Activated CD4-positive, alpha-beta memory T cell treated with anti-CD3 and anti-CD28 coated beads, Interleukin-2, amount 10 ng/mL, durations not matched to agents 7 days and 5 days (primary cell): Measurements from ENCODE around the gene EYS. TPM values are rescaled to one million over a fixed set of nuclear protein-coding genes. Genes with fewer than 3 reads are reported as not detected.
"Not testable (repeated sequence)": the region's sequence is repeated elsewhere in the genome, so short reads cannot be mapped to it uniquely, and the experiment has no call there.

Experiments used
- CTCF ChIA-PET: fragments of 350-600 bp; sonication (Branson Sonifier 250); formaldehyde crosslinking; loops from one replicate; lab custom pipeline; 2021; ENCODE audit warnings: antibody characterized with exemption, inconsistent platforms; lab: Charles Lee
- POLR2A ChIA-PET: fragments of 350-600 bp; sonication (Branson Sonifier 250); formaldehyde crosslinking; loops from one replicate; lab custom pipeline; 2021; ENCODE audit warnings: antibody characterized with exemption; lab: Charles Lee
- DNase-seq: peaks from one replicate; pipeline ENCODE4 v3.0.0-alpha.2; 2020
- H3K27ac Mint-ChIP-seq: one replicate; pipeline ENCODE4 v1.8.0; 2021; ENCODE audit warnings: mild to moderate bottlenecking, mixed read lengths
- H3K27me3 Mint-ChIP-seq: one replicate; pipeline ENCODE4 v1.8.0; 2021; ENCODE audit warnings: mixed read lengths
- H3K36me3 Mint-ChIP-seq: one replicate; pipeline ENCODE4 v1.8.0; 2021; ENCODE audit warnings: low read depth, mixed read lengths
- H3K4me1 Mint-ChIP-seq: one replicate; pipeline ENCODE4 v1.8.0; 2021; ENCODE audit warnings: mixed read lengths
- H3K4me3 Mint-ChIP-seq: one replicate; pipeline ENCODE4 v1.8.0; 2021; ENCODE audit warnings: mild to moderate bottlenecking, mixed read lengths
- H3K9me3 Mint-ChIP-seq: one replicate; pipeline ENCODE4 v1.8.0; 2021; ENCODE audit warnings: mixed read lengths
- total RNA-seq, 2 experiments: library from RNA; stranded (reverse); gene quantifications; one replicate each; pipeline ENCODE4 v1.2.3, GENCODE V29; 2021

The EYS gene
- total RNA-seq, 2 experiments from 2014 or later, result not detected

GRCh38 chr6:64000818-64001491, 1706.1 kb downstream of the EYS start:
- Mint-ChIP-seq H3K9me3 (peaks cover 4% of the 10 kb centered on the region), H3K27me3 (no peaks in the 10 kb centered on the region), H3K4me1 (no peaks in the 10 kb centered on the region), H3K27ac (no peak overlapping the region), H3K36me3 (no peaks in the 10 kb centered on the region), H3K4me3 (no peak overlapping the region)
- POLR2A ChIA-PET, result no interaction called here
- no peak for DNase-seq
- CTCF ChIA-PET, result no interaction called here

- Mint-ChIP-seq H3K27ac (no peak overlapping the region), H3K36me3 (no peaks in the 10 kb centered on the region), H3K27me3 (no peaks in the 10 kb centered on the region), H3K4me1 (no peaks in the 10 kb centered on the region), H3K9me3 (peaks cover under 1% of the 10 kb centered on the region), H3K4me3 (no peak overlapping the region)
- no peak for DNase-seq
- POLR2A ChIA-PET, result no interaction called here
- CTCF ChIA-PET, result no interaction called here
Measured at GRCh38 chr6:63999613-64000012, 1707.4 kb downstream of the EYS start.

- Mint-ChIP-seq H3K9me3 (no peaks in the 10 kb centered on the region), H3K4me3 (no peak overlapping the region), H3K36me3 (no peaks in the 10 kb centered on the region), H3K27ac (no peak overlapping the region), H3K4me1 (no peaks in the 10 kb centered on the region), H3K27me3 (no peaks in the 10 kb centered on the region)
- ChIA-PET CTCF (no interaction called here), POLR2A (no interaction called here)
- no peak for DNase-seq
Measured at GRCh38 chr6:63998991-63999390, 1708.0 kb downstream of the EYS start.

GRCh38 chr6:63997734-63998133, 1709.3 kb downstream of the EYS start:
- Mint-ChIP-seq H3K36me3 (no peaks in the 10 kb centered on the region), H3K4me3 (no peak overlapping the region), H3K27ac (no peak overlapping the region), H3K4me1 (no peaks in the 10 kb centered on the region), H3K27me3 (no peaks in the 10 kb centered on the region), H3K9me3 (no peaks in the 10 kb centered on the region)
- no peak for DNase-seq
- CTCF ChIA-PET, result no interaction called here
- POLR2A ChIA-PET, result no interaction called here

- no peaks in the 10 kb centered on the region for H3K9me3 Mint-ChIP-seq
Measured at GRCh38 chr6:63997221-63997620, 1709.8 kb downstream of the EYS start.

GRCh38 chr6:63985223-63985622, 1721.8 kb downstream of the EYS start:
- no peak for DNase-seq
- H3K27me3 Mint-ChIP-seq, result no peaks in the 10 kb centered on the region
- no peaks in the 10 kb centered on the region for H3K36me3 Mint-ChIP-seq
- H3K27ac Mint-ChIP-seq, result no peak overlapping the region
- ChIA-PET POLR2A (no interaction called here), CTCF (no interaction called here)
- no peaks in the 10 kb centered on the region for H3K9me3 Mint-ChIP-seq
- no peak overlapping the region for H3K4me3 Mint-ChIP-seq
- no peaks in the 10 kb centered on the region for H3K4me1 Mint-ChIP-seq

More at GRCh38 chr6:63997221-63997620, 1709.8 kb downstream of the EYS start:
- ChIA-PET CTCF (no interaction called here), POLR2A (no interaction called here)
- Mint-ChIP-seq H3K4me3 (no peak overlapping the region), H3K27ac (no peak overlapping the region), H3K36me3 (no peaks in the 10 kb centered on the region), H3K4me1 (no peaks in the 10 kb centered on the region), H3K27me3 (no peaks in the 10 kb centered on the region)
- DNase-seq, result no peak

- no peak overlapping the region for H3K27ac Mint-ChIP-seq
- H3K36me3 Mint-ChIP-seq, result no peaks in the 10 kb centered on the region
- H3K4me1 Mint-ChIP-seq, result no peaks in the 10 kb centered on the region
- CTCF ChIA-PET, result no interaction called here
- POLR2A ChIA-PET, result no interaction called here
- H3K27me3 Mint-ChIP-seq, result no peaks in the 10 kb centered on the region
- DNase-seq, result no peak
- H3K9me3 Mint-ChIP-seq, result no peaks in the 10 kb centered on the region
- H3K4me3 Mint-ChIP-seq, result no peak overlapping the region
Measured at GRCh38 chr6:63975699-63976098, 1731.3 kb downstream of the EYS start.

GRCh38 chr6:63968650-63969049, 1738.4 kb downstream of the EYS start:
- Mint-ChIP-seq H3K4me1 (no peaks in the 10 kb centered on the region), H3K27me3 (no peaks in the 10 kb centered on the region), H3K9me3 (no peaks in the 10 kb centered on the region), H3K36me3 (no peaks in the 10 kb centered on the region), H3K4me3 (no peak overlapping the region), H3K27ac (no peak overlapping the region)
- POLR2A ChIA-PET, result no interaction called here
- CTCF ChIA-PET, result interaction anchor here (1.4 kb wide), 1 partner anchor 12 kb away, joined by 3 read pairs; no protein-coding TSS in a partner anchor
- no peak for DNase-seq

- Mint-ChIP-seq H3K36me3 (no peaks in the 10 kb centered on the region), H3K4me1 (no peaks in the 10 kb centered on the region), H3K9me3 (no peaks in the 10 kb centered on the region), H3K27ac (no peak overlapping the region), H3K4me3 (no peak overlapping the region), H3K27me3 (no peaks in the 10 kb centered on the region)
- POLR2A ChIA-PET, result no interaction called here
- no peak for DNase-seq
- CTCF ChIA-PET, result no interaction called here
Measured at GRCh38 chr6:63964366-63964765, 1742.7 kb downstream of the EYS start.

- H3K27ac Mint-ChIP-seq, result no peak overlapping the region
- H3K9me3 Mint-ChIP-seq, result no peaks in the 10 kb centered on the region
- H3K27me3 Mint-ChIP-seq, result no peaks in the 10 kb centered on the region
- ChIA-PET CTCF (no interaction called here), POLR2A (no interaction called here)
- no peak for DNase-seq
- H3K4me3 Mint-ChIP-seq, result no peak overlapping the region
- H3K4me1 Mint-ChIP-seq, result no peaks in the 10 kb centered on the region
- H3K36me3 Mint-ChIP-seq, result no peaks in the 10 kb centered on the region
Measured at GRCh38 chr6:63963769-63964315, 1743.2 kb downstream of the EYS start.

GRCh38 chr6:63953336-63954021, 1753.5 kb downstream of the EYS start:
- H3K36me3 Mint-ChIP-seq, POLR2A ChIA-PET, DNase-seq, H3K9me3 Mint-ChIP-seq, CTCF ChIA-PET, H3K27me3 Mint-ChIP-seq, H3K4me1 Mint-ChIP-seq, H3K27ac Mint-ChIP-seq, H3K4me3 Mint-ChIP-seq: not testable (repeated sequence)

GRCh38 chr6:63947792-63948529, 1759.1 kb downstream of the EYS start:
- Mint-ChIP-seq H3K4me1 (no peaks in the 10 kb centered on the region), H3K9me3 (no peaks in the 10 kb centered on the region), H3K27ac (no peak overlapping the region), H3K4me3 (no peak overlapping the region), H3K36me3 (no peaks in the 10 kb centered on the region), H3K27me3 (no peaks in the 10 kb centered on the region)
- DNase-seq, result no peak
- ChIA-PET CTCF (no interaction called here), POLR2A (no interaction called here)

GRCh38 chr6:63945987-63946386, 1761.0 kb downstream of the EYS start:
- Mint-ChIP-seq H3K27ac (no peak overlapping the region), H3K27me3 (no peaks in the 10 kb centered on the region), H3K9me3 (no peaks in the 10 kb centered on the region), H3K36me3 (no peaks in the 10 kb centered on the region), H3K4me1 (no peaks in the 10 kb centered on the region), H3K4me3 (no peak overlapping the region)
- CTCF ChIA-PET, result no interaction called here
- POLR2A ChIA-PET, result no interaction called here
- DNase-seq, result no peak
